GM19193 (cell line): ENCODE results near the gene PAN2.

Experiments
- POLR2A ChIP-seq: IDR thresholded peaks from 4 replicates; pipeline ENCODE4 v1.6.1; 2011; ENCODE audit not compliant: insufficient read depth, insufficient read length; ENCODE audit errors: extremely low read depth

Gene PAN2

DNA sequence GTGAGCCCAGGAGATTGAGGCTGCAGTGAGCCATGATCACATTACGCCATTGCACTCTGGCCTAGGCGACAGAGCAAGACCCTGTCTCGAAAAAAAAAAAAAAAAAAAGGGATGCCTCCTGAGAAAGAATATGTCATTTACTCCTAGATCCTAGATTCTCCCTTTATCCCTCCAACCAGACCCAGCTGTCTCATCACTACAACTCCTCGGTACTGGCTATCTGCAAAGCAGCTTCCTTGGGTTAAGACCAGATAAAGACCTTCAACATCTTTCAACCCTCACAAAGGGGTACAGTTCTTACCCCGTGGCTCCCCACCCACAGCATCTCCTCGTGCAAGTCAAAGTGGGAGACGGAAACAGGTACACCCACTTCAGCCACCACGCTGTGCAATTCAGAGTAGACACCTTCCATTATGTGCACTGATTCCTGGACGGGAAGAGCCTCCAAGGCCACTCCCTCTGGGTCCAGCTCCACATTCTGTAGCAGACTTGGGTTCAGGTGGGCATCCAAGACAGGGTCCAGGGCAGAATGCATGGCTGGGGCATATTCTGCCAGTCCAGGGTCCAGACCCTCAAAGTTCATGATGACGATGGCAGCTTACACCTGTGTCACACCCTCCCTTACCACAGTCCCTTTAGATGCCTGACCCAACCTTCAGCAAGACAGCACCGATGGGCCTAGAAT lies 1.1 kb downstream of the PAN2 start:
- TF ChIP-seq POLR2A: peak; percentile 7

- no peak for TF ChIP-seq POLR2A
Observed at GRCh38 chr12:56330936-56331490, 2.8 kb downstream of the PAN2 start.

DNA sequence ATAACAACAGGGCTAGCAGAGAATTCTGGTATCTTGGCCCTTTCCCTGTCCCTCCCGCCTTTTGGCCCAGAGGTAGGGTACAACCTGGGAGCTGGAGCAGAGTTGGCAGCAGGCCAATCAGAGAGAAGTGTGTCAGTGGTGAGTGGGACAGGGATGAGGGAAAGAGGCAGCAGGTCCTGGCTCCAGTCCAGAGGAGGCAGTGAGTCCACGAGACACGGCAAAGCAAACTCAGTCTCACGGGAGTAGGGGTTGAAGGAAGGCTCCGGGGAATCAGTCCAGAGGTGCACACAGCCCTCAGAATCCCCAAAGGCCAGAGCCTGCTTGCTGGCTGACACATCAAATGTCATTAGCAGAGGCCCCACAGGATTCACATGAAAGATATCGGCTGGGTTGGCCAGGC lies 7.3 kb downstream of the PAN2 start:
- TF ChIP-seq POLR2A: no peak

GRCh38 chr12:56326126-56326525 lies 7.7 kb downstream of the PAN2 start:
- no peak for TF ChIP-seq POLR2A

DNA sequence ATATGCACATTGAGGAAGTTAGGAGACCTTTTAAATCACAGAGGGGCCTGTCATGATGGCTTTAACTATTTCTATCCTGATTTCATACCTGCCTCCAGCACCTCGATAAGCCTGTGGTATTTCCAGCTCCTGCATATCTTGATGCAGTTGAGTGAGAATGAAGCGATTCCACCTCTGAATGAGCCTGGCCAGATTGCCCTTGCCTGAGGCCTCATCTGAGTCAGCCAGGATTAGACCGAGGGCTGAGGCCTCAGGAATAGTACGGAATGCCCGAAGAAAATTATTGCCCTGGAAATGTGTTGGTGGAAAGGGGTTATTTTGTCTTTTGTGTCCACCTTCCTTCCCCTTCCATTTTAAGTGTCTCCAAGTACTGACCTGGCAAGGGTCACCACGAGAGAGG lies 9.6 kb downstream of the PAN2 start:
- TF ChIP-seq POLR2A: no peak

GRCh38 chr12:56321027-56321426 lies 12.8 kb downstream of the PAN2 start:
- TF ChIP-seq POLR2A: no peak

DNA sequence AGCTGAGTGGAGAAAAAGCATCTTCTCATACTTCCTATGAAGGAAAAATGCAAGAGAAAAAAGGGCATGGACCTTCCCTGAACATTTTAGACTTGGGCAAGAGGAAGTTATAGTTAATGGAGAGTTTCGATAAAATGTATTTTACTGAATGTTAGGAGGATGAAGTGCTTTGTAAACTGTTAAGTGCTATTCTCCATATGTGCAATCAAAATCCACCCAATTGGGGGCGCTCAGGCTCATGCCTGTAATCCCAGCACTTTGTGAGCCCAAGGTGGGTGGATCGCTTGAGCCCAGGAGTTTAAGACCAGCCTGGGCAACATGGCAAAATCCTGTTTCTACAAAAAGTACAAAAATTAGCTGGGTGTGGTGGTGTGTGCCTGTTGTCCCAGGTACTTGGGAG lies 16.1 kb downstream of the PAN2 start:
- no peak for TF ChIP-seq POLR2A

DNA sequence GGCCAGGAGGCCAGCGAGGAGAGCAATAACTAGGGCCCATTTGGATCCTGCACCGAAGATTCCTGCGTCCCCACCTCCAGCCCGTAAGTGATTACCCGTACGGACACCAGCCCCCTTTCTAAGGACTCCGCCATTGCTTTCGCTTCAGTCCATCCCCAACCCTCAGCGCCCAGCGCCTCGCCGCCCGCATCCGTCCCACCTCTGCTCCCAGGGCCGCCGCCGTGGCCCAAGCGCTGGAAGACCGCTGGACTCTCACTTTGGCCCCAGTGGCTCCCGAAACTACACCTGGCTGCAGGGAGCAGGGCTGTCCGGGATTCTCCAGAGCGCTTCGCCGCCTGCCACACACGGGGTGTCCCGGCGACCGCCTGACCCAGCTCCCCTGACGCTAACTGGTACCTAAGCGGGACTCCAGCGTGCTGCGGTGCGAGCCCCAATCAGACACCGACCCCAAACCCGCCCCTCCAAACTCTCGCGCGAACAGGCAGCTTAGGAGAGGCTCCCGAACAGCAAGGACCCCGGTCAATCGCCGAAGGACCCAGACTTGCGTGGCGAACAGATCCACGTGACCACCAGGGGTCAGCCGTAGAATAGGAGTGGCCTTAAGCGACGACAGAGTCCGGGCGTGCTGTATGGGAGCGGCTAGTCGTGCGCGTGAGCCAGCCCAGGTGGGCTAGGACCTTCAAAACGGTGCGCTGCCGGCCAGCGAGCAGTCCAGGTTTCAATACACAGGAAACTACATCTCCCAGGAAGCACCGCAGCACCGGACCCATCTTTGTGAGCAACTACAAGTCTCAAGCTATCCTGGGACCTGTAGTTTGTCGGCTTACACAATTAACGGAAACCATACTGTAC lies 18.0 kb downstream of the PAN2 start, which contains the start of gene CNPY2:
TSS of gene CNPY2 (minus strand) at position 367 of the 852 bp plus-strand sequence. CDS start 771 bp downstream, outside the sequence.
- TF ChIP-seq POLR2A: peak; percentile 95

DNA sequence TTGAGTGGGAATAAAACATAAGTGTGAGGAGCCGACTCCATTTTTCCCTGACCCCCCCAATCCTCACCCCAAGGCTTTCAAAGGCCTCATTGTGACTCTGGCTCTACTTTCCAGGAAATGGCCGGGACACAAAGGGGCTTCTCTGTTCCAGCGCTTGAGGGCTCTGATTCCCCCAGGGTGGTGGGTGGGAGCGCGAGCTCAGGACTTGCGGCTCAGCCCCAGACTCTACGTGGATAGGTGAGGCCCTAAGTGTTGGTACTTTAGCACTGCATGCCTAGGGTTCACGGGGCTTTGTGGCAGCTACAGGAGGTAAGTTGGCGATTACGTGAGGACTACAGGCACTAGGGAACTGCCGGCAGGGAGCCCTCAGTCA lies 18.6 kb downstream of the PAN2 start:
- no peak for TF ChIP-seq POLR2A

DNA sequence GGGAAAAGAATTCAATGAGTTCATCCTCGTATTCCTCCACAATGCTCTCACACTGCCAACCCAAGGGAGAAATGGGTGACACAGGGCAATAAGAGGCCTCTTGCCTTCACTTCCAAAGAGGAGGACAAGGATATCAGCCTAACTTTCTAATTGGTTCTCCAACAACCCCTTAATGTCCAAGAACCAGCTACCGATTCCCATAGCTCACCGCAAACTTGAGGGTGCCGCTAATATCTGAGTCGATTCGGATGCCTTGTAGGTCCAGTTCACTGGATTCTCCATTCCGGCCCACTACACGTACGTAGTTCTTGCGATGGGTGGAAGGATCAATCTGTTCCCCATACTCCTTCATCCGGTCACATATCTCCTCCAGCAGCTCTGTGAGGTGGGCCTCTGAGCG lies 22.8 kb downstream of the PAN2 start:
- no peak for TF ChIP-seq POLR2A

- no peak for TF ChIP-seq POLR2A
Observed at GRCh38 chr12:56308714-56309113, 25.1 kb downstream of the PAN2 start.

GRCh38 chr12:56307221-56307965 lies 26.4 kb downstream of the PAN2 start:
- TF ChIP-seq POLR2A: no peak

GRCh38 chr12:56304872-56305590 lies 28.8 kb downstream of the PAN2 start:
- TF ChIP-seq POLR2A: no peak

- no peak for TF ChIP-seq POLR2A
Observed at GRCh38 chr12:56304276-56304675, 29.5 kb downstream of the PAN2 start.
